GM18507 (cell line): ENCODE data around the gene MARCHF10.

Source experiments
- DNase-seq: peaks from one replicate; pipeline ENCODE4 v3.0.0; 2011; ENCODE audit warnings: low read depth; ENCODE audit not compliant: insufficient read length; ENCODE audit errors: extremely low spot score
- FAIRE-seq: peaks from 2 replicates; lab custom pipeline; 2011; peaks lifted over from hg19 to GRCh38; lab: Jason Lieb, UNC

MARCHF10 gene

GRCh38 chr17:62671553-62671952, 136.6 kb downstream of the MARCHF10 start:
- FAIRE-seq (no peak), DNase-seq (no peak)

DNA sequence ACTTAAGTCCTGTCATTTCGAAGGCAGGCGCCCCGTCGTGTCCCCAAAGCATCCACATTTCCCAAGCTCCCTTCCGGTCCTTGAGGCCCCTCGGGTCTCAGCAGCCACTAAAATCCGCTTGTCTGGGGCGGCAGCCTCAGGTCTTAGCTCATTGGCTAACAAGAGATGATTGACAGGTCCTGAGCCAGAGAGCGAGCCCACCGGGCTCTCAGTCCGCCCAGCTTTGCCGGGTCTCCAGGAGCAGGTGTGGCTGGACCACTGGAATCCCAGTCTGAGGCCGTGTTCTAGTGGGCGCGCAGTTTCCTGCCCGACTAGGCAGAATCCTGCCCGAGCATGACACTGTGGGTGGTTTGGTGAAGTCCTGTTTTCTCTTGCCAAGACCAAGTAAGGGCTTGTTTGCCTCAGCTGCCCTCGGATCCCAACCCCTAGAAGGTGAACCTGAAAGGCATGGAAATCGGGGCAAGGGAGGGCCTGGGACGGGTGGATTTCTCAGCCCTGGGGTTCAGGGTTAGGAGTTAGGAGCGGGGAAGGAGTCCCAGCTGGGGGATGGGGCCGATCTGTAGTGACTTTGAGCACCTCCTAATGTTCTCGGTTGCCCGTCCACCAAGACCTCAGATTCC, 137.8 kb downstream of the MARCHF10 start:
- DNase-seq (no peak), FAIRE-seq (no peak)

- no peak for FAIRE-seq
- DNase-seq, result no peak
Measured at GRCh38 chr17:62668091-62668804, 139.9 kb downstream of the MARCHF10 start.

- DNase-seq (no peak), FAIRE-seq (no peak)
Measured at GRCh38 chr17:62666801-62667591, 141.1 kb downstream of the MARCHF10 start.

DNA sequence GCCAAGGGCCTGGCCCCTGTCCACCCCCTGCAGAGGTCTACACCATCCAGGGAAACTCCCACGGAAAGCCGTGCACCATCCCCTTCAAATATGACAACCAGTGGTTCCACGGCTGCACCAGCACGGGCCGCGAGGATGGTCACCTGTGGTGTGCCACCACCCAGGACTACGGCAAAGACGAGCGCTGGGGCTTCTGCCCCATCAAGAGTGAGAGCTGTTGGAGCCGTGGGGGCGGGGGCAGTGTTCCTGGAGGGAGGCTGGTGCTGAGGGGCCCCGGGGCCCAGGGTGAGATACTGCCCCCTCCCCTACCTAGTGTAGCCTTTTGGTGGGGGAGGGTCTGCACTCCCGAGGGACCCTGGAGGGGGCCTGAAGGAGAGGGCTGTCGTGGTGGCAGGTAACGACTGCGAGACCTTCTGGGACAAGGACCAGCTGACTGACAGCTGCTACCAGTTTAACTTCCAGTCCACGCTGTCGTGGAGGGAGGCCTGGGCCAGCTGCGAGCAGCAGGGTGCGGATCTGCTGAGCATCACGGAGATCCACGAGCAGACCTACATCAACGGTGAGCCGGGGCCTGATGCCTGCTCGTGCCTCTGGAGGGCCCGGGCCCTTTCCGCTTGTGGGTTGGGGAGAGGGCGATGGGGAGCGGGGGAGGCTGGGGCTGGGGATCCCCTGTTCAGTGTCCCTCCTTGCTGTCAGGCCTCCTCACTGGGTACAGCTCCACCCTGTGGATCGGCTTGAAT, 141.9 kb downstream of the MARCHF10 start:
- FAIRE-seq (no peak), DNase-seq (no peak)

GRCh38 chr17:62665599-62665998, 142.5 kb downstream of the MARCHF10 start:
- FAIRE-seq, result no peak

DNA sequence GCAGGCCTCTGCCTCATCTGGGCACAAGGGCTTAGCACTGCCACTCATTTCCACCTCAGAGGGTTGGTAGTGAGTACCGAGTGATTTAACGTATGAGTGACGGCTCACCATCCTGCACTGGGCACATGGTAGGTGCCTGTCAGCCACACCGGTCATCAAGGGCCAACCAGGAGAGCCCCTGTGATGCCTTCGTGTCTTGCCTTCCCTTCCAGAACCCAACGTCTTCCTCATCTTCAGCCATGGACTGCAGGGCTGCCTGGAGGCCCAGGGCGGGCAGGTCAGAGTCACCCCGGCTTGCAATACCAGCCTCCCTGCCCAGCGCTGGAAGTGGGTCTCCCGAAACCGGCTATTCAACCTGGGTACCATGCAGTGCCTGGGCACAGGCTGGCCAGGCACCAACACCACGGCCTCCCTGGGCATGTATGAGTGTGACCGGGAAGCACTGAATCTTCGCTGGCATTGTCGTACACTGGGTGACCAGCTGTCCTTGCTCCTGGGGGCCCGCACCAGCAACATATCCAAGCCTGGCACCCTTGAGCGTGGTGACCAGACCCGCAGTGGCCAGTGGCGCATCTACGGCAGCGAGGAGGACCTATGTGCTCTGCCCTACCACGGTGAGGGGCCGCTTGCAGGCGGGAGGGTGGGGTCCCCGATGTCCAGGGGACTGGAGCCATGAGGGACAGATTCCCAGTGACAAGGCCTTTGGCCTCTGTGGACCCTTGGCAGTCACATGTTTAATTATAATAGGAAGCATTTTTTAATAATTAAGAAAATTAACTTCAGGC, 143.6 kb downstream of the MARCHF10 start:
- FAIRE-seq (no peak), DNase-seq (no peak)

More at GRCh38 chr17:62665599-62665998, 142.5 kb downstream of the MARCHF10 start:
- DNase-seq, result no peak

DNA sequence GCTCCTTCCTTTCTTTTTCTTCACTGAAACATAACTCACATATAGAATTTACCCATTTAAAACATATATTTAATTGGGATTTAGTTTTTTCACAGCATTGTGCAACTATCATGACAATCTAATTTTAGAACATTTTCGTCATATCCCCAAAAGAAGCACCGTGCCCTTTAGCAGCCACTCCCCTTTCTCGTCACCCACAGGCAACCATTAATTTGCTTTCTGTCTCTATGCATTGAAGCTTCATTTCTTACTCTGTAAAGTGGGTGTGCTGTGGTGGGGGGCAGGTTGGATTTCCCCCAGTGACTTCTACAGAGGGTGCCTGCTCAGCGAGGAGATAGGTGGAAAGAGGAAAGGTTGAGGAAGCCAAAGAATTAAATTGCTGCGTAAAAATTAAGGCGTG, 144.8 kb downstream of the MARCHF10 start:
- FAIRE-seq, result no peak
- no peak for DNase-seq

GRCh38 chr17:62662855-62663254, 145.3 kb downstream of the MARCHF10 start:
- DNase-seq (no peak), FAIRE-seq (no peak)

DNA sequence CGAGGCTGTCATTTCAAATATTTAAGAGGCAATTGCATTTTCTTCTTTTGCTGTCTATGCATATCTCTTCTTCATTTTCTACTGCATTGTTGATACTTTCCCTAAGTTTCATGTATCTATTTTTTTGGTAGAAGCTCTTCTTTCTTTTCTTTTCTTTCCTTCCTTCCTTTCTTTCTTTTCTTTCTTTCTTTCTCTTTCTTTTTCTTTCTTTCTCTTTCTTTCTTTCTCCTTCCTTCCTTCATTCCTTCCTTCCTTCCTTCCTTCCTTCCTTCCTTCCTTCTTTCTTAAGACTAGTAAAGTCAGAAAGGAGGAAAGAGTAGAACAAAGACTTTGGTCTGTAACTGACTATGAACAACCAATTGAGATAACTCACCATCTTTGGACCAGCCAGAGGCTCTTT, 146.8 kb downstream of the MARCHF10 start:
- FAIRE-seq, result no peak

DNA sequence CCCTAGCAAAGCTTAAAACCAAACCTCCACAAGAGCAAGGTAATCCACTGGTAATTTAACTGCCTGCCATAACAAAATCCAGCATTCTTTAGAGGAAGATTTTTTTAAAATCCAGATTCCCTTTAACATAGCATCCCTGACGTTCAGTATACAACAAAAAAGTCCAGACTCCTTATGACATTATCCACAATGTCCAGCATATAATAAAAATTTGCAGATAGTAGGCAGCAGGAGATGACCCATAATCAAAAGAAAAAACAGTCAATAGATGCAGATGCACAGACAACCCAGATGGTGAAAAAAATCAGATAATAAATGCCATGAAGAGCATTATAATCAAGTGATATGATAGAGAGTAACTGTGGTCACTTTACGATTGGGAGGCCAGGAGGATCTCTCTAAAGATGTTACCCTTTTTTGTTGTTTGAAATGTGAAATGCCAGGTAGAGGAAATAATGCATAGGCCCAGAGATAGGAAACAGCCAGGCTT, 147.4 kb downstream of the MARCHF10 start:
- DNase-seq (no peak), FAIRE-seq (no peak)

More for the DNA sequence above, 146.8 kb downstream of the MARCHF10 start:
- no peak for DNase-seq

DNA sequence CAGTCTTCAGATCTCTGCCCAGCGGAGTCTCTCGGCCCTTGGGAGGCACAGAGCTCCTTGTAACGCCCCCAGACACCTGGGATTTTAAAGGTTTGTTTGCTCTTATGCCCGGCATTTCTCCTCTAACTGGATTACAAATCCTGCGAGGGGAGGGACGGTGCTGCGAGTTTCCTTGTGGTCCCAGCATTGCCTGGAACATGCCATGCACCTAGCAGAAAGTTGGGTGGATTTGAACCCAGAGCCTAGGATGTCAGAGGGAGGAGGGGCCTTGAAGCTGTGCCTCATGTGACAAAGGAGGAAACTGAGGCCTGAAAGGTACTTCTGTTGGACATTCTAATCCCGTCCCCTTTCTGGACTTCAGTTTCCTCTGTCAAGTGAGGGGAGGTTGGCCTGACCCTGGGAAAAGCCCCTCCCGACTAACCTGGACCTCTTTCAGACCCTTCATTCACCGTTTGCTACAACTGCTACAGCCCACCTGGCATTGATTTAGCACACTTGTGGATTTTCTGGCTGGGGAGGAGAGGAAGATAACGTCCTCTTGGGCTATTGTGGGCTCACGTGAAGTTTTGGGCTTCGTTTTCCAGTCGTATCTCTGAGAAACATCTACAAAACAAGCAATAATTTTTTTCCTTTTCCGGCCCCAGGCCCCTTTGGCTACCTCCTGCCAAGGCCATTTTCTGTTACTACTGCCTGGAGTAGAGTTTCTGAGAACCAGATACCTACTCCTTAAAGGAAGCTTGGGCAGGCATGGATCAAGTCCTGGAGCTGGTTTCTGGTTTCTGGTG, 149.8 kb downstream of the MARCHF10 start:
- FAIRE-seq (no peak), DNase-seq (no peak)

DNA sequence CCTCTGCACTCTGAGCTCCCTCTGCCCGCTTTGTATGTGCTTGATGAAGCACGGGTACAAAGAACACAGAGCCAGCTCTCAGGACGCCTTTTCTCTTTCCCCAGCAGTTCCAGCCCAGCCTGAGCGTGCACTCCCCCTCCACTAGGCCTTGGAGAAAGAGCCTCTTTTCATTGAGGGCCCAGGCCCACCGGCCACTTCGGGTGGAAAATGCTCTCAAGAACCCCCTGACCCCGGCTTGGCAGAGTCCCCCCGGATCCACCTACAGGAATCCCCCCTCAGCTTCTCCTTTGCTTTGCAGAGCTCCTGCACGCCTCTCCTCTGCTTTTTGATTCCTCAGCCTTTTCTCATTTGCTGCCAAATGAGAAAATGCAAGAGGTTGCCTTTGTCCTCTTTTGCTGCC, 150.4 kb downstream of the MARCHF10 start:
- no peak for FAIRE-seq
- DNase-seq, result no peak

- DNase-seq (no peak), FAIRE-seq (no peak)
Measured at GRCh38 chr17:62657145-62657665, 150.9 kb downstream of the MARCHF10 start.

- FAIRE-seq, result no peak
- DNase-seq, result no peak
Measured at GRCh38 chr17:62656446-62656845, 151.7 kb downstream of the MARCHF10 start.

- FAIRE-seq (no peak), DNase-seq (no peak)
Measured at GRCh38 chr17:62655656-62656055, 152.5 kb downstream of the MARCHF10 start.

DNA sequence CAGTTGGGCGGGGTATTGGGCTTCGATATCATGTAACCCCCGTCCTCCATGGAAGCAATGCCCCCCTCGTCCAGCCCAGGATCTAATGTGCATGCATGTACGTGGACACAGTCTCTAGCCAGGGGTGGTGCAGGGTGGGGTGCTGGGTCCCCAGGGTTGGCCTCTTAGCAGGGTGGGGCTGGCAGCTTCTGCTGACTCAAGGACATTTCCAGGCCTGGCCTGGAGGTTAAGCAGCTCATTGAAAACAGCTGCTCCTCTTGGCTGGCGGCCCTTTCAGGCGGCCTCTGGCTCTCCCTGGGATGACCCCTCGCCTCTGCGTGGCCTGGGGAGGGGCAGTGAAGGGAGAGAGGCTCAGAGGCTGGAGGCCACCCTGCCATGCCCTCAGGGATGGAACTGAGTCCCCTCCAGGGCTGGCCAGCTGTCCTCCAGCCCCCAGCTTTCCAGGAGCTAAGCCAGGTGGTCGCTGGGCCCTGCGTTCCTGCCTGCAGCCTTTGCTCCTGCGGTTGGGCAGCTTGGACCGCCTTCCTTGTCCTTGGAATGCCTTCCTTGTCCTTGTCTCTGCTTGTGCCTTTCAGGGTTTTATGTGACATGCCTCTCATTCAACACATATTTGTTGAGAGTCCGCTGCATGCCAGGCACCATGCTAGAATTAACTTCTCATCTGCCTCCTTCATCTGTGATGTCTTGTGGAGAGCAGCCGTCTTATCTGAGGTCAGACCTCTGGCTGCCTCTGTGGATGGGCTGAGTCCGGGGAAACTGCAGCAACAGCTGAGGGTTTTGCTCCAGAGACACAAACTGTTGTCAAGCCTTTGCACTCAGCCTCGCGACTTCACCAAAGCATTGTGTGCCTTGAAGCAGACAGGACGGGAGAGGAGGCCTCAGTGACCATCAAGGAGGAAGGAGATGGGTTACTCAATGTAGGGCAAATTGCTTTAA, 154.0 kb downstream of the MARCHF10 start:
- DNase-seq, result no peak
- no peak for FAIRE-seq
